ENCODE measurements around the gene STXBP1. TPM values are rescaled to one million over a fixed set of nuclear protein-coding genes. Genes with fewer than 3 reads are reported as not detected.
"Not testable (repeated sequence)": the region's sequence is repeated elsewhere in the genome, so short reads cannot be mapped to it uniquely, and the experiment has no call there.

STXBP1 gene
- total RNA-seq, 4 donors from 2014 or later: 17.2 to 34.0 (median 19.8) TPM

DNA sequence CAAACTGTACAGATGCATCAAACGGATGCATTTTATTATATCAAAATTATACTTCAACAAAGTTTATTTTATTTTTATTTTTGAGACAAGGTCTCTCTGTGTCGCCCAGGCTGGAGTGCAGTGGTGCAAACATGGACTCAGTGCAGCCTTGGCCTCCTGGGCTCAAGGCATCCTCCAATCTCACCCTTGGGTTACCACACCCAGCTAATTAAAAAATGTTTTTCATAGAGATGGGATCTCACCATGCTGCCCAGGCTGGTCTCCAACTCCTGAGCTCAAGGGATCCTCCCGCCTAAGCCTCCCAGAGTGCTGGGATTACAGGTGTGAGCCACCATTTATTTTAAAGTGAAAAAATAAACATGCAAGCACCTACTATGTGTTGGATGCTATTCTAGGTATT lies 40.1 kb upstream of the STXBP1 start:
- 93% methylated on average over 3 of the region's 3 CpGs for WGBS
- no peaks in the 10 kb centered on the region for H3K9me3 ChIP-seq
- H3K27ac ChIP-seq (replicated peaks in 1 of 4): peak overlapping the region in 2 of 4 donors; percentile 66 to 78
- H3K4me3 ChIP-seq: no peak overlapping the region
- no peaks in the 10 kb centered on the region for H3K36me3 ChIP-seq
- TF ChIP-seq POLR2A (IDR thresholded peaks at IDR 0.05; ENCODE audit: low read depth): no peak
- TF ChIP-seq CTCF (IDR thresholded peaks at IDR 0.05): no peak
- no peak for TF ChIP-seq POLR2AphosphoS5 (IDR thresholded peaks at IDR 0.05)
- TF ChIP-seq EP300 (IDR thresholded peaks at IDR 0.05): no peak
- H3K27me3 ChIP-seq: no peaks in the 10 kb centered on the region
- peaks cover 32 to 67% (median 63%) of the 10 kb centered on the region in 4 donors for H3K4me1 ChIP-seq
- DNase-seq (ENCODE audit: extremely low spot score): no peak
- intact Hi-C loops (cut with DNase I): no loop called here

GRCh38 chr9:127572961-127573721 lies 38.9 kb upstream of the STXBP1 start:
- DNase-seq (ENCODE audit: extremely low spot score): no peak
- intact Hi-C loops (cut with DNase I): no loop called here
- Histone ChIP-seq H3K4me3 (no peak overlapping the region), H3K4me1 (peaks cover 30 to 61% (median 56%) of the 10 kb centered on the region in 4 donors), H3K9me3 (no peaks in the 10 kb centered on the region), H3K27me3 (no peaks in the 10 kb centered on the region), H3K27ac (replicated peaks in 1 of 4) (peak overlapping the region; percentile 68 to 78 (median 75)), H3K36me3 (no peaks in the 10 kb centered on the region)
- WGBS: 86% methylated on average over 9 of the region's 9 CpGs
- no peak for TF ChIP-seq EP300 (IDR thresholded peaks at IDR 0.05)
- TF ChIP-seq POLR2A (IDR thresholded peaks at IDR 0.05; ENCODE audit: low read depth): no peak
- no peak for TF ChIP-seq CTCF (IDR thresholded peaks at IDR 0.05)
- TF ChIP-seq POLR2AphosphoS5 (IDR thresholded peaks at IDR 0.05): no peak

- H3K36me3 ChIP-seq: no peaks in the 10 kb centered on the region
- DNase-seq (ENCODE audit: extremely low spot score): no peak
- no peaks in the 10 kb centered on the region for H3K27me3 ChIP-seq
- peak overlapping the region; percentile 68 to 78 (median 75) for H3K27ac ChIP-seq (replicated peaks in 1 of 4)
- peaks cover 42 to 67% (median 63%) of the 10 kb centered on the region in 4 donors for H3K4me1 ChIP-seq
- 44% methylated on average over 8 of the region's 10 CpGs for WGBS
- intact Hi-C loops (cut with DNase I): no loop called here
- no peaks in the 10 kb centered on the region for H3K9me3 ChIP-seq
- TF ChIP-seq CTCF (IDR thresholded peaks at IDR 0.05) (no peak), EP300 (IDR thresholded peaks at IDR 0.05) (no peak), POLR2A (IDR thresholded peaks at IDR 0.05; ENCODE audit: low read depth) (no peak), POLR2AphosphoS5 (IDR thresholded peaks at IDR 0.05) (no peak)
- no peak overlapping the region for H3K4me3 ChIP-seq
Measured at GRCh38 chr9:127574072-127574993, 37.7 kb upstream of the STXBP1 start.

GRCh38 chr9:127575875-127576778 lies 36.0 kb upstream of the STXBP1 start:
- Histone ChIP-seq H3K27me3 (no peaks in the 10 kb centered on the region), H3K4me3 (no peak overlapping the region), H3K4me1 (peaks cover 42 to 67% (median 60%) of the 10 kb centered on the region in 4 donors), H3K27ac (replicated peaks in 1 of 4) (no peak overlapping the region), H3K9me3 (no peaks in the 10 kb centered on the region), H3K36me3 (no peaks in the 10 kb centered on the region)
- WGBS: 93% methylated on average over 13 of the region's 13 CpGs
- intact Hi-C loops (cut with DNase I): no loop called here
- no peak for DNase-seq (ENCODE audit: extremely low spot score)
- TF ChIP-seq POLR2AphosphoS5 (IDR thresholded peaks at IDR 0.05) (no peak), CTCF (IDR thresholded peaks at IDR 0.05) (no peak), POLR2A (IDR thresholded peaks at IDR 0.05; ENCODE audit: low read depth) (no peak), EP300 (IDR thresholded peaks at IDR 0.05) (no peak)

GRCh38 chr9:127577194-127577593 lies 34.9 kb upstream of the STXBP1 start:
- H3K9me3 ChIP-seq; H3K27me3 ChIP-seq; H3K4me3 ChIP-seq; DNase-seq (ENCODE audit: extremely low spot score); H3K27ac ChIP-seq (replicated peaks in 1 of 4); intact Hi-C loops (cut with DNase I); H3K36me3 ChIP-seq: not testable (repeated sequence)
- WGBS: 92% methylated on average over 6 of the region's 7 CpGs
- peaks cover 42 to 67% (median 59%) of the 10 kb centered on the region in 4 donors for H3K4me1 ChIP-seq
